Body of pancreas (tissue), 4 donors: ENCODE data around the gene SPDYA. TPM values are rescaled to one million over a fixed set of nuclear protein-coding genes. Genes with fewer than 3 reads are reported as not detected.

Experiments used
- ATAC-seq: fragments of 150-250 bp; one replicate; pipeline ENCODE4 v1.9.1; 2016
- DNase-seq, 4 donors: peaks; one replicate each; pipeline ENCODE4 v3.0.0-alpha.2; 2019
- H3K27ac ChIP-seq, 4 donors: fragments of 200-600 bp; sonication (generic); 1 replicate in 3 of 4; 2 replicates in 1 of 4; pipeline versions ENCODE4 v1.5.1 to v1.6.1; 2016 to 2019; ENCODE audit warnings: mild to moderate bottlenecking in 1 of 4, mixed read lengths in 1 of 4, moderate library complexity in 1 of 4
- H3K27me3 ChIP-seq, 2 donors: fragments of 200-600 bp; sonication (generic); one replicate each; pipeline ENCODE4 v1.6.0; 2016; ENCODE audit warnings: mild to moderate bottlenecking in 1 of 2
- H3K36me3 ChIP-seq, 2 donors: fragments of 200-600 bp; sonication (generic); replicated peaks in 1 of 2; 2 replicates each; pipeline ENCODE4 v1.5.1; 2016; ENCODE audit warnings: low read depth in 2 of 2; ENCODE audit not compliant: insufficient read depth in 1 of 2
- H3K4me1 ChIP-seq: fragments of 200-600 bp; sonication (generic); one replicate; pipeline ENCODE4 v1.6.0; 2016
- H3K4me3 ChIP-seq, 2 donors: fragments of 200-600 bp; sonication (generic); 1 replicate in 1 of 2; 2 replicates in 1 of 2; pipeline ENCODE4 v1.5.1; 2016 to 2019
- H3K9me3 ChIP-seq, 3 donors: fragments of 200-600 bp; sonication (generic); 1 replicate in 2 of 3; 2 replicates in 1 of 3; pipeline ENCODE4 v1.5.1; 2016
- POLR2A ChIP-seq, 3 donors: fragments of 450-650 bp; IDR thresholded peaks; one replicate each; pipeline ENCODE4 v1.6.1; 2016; ENCODE audit warnings: antibody characterized with exemption in 3 of 3, mild to moderate bottlenecking in 2 of 3
- WGBS, 2 donors: methylation state at CpG; one replicate each; pipeline ENCODE4 v1.1.5; 2017; 5-methylcytosine and 5-hydroxymethylcytosine counted together
- intact Hi-C: fragments of 100-400 bp; cut with DNase I; formaldehyde crosslinking; loops from one replicate; pipeline ENCODE4 v1.15.1; 2023
- total RNA-seq, 2 donors: library from RNA; depleted of rRNA; stranded (reverse); fragments of >200 nt; gene quantifications; one replicate each; pipeline ENCODE4 v1.1.0, GENCODE V29; 2016
- TF ChIP-seq, protein P1 (sequence below), 7 experiments: fragments of 450-650 bp in 4 of 7; fragments of 200-600 bp in 3 of 7; sonication (generic) in 3 of 7; IDR thresholded peaks; one replicate each; pipeline ENCODE4 v1.5.1; 2016 to 2019; ENCODE audit warnings: antibody characterized with exemption in 7 of 7

Gene SPDYA
- total RNA-seq, 2 donors from 2014 or later = 0.26 to 1.6 TPM

DNA sequence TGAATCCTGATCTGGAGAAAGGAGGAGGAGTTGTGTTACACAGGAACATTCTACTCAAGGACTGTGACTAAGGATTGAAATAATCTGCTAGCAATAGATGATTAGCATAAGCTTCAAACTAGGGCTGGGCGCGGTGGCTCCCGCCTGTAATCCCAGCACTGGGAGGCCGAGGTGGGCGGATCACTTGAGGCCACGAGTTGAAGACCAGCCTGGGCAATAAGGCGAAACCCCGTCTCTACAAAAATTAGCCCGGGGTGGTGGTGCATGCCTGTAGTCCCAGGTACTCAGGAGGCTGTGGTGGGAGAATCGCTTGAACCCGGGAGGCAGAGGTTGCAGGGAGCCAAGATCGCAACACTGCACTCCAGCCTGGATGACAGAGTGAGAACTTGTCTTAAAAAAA, 58.0 kb downstream of the SPDYA start:
- Histone ChIP-seq H3K27me3 (no peaks in the 10 kb centered on the region), H3K9me3 (no peaks in the 10 kb centered on the region), H3K4me3 (no peak overlapping the region), H3K4me1 (peaks cover 32% of the 10 kb centered on the region), H3K36me3 (no peaks in the 10 kb centered on the region), H3K27ac (no peak overlapping the region)
- 73 to 81% methylated on average over 12 of the region's 12 CpGs for WGBS, 2 donors
- intact Hi-C loops = no loop called here
- ATAC-seq = no peak
- DNase-seq = no peak
- TF ChIP-seq, protein P1, sequence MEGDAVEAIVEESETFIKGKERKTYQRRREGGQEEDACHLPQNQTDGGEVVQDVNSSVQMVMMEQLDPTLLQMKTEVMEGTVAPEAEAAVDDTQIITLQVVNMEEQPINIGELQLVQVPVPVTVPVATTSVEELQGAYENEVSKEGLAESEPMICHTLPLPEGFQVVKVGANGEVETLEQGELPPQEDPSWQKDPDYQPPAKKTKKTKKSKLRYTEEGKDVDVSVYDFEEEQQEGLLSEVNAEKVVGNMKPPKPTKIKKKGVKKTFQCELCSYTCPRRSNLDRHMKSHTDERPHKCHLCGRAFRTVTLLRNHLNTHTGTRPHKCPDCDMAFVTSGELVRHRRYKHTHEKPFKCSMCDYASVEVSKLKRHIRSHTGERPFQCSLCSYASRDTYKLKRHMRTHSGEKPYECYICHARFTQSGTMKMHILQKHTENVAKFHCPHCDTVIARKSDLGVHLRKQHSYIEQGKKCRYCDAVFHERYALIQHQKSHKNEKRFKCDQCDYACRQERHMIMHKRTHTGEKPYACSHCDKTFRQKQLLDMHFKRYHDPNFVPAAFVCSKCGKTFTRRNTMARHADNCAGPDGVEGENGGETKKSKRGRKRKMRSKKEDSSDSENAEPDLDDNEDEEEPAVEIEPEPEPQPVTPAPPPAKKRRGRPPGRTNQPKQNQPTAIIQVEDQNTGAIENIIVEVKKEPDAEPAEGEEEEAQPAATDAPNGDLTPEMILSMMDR (IDR thresholded peaks at IDR 0.05) = no peak
- no peak for TF ChIP-seq POLR2A (IDR thresholded peaks at IDR 0.05)

DNA sequence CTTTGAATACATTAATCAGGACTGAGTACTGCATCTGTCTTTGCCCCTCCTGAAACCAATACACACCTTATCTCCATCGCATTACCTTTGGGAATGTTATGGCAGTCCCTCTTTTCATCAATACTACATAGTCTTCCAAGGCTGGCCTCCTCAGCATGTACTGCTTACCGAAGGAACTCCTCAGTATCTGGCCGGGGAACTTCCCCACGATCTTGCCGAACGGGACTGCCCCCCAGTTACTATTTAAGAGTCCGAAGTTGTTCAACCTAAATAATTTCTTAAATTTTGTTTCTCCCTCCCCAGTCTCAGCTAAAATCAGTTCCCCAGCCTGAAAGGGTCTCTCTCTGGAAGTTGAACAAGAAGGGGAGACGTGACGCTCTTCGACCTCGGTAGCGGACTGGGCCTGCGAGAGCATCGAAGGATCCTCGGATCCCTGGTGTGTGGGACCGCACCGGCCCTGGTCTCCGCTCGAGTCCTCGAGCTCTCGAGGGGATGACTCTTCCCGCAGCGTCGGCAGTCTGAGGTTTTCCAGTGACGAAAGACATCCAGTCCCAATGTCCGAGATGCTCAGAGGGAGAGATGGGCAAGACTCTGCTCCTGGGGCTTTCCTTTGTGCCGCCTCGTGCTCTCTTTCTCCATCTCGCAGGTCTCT, 59.0 kb downstream of the SPDYA start:
- Histone ChIP-seq H3K27ac (peak overlapping the region; percentile 68 to 91 (median 77)), H3K4me3 (peak overlapping the region; percentile 67 to 95), H3K9me3 (no peaks in the 10 kb centered on the region), H3K27me3 (no peaks in the 10 kb centered on the region), H3K4me1 (peaks cover 32% of the 10 kb centered on the region), H3K36me3 (no peaks in the 10 kb centered on the region)
- DNase-seq (peak in 2 of 4 donors; percentile 11 to 13), ATAC-seq (peak; percentile 25)
- intact Hi-C loops = no loop called here
- 0% methylated on average over 25 to 29 of the region's 29 CpGs for WGBS, 2 donors
- no peak for TF ChIP-seq POLR2A (IDR thresholded peaks at IDR 0.05)
- TF ChIP-seq, protein P1 (IDR thresholded peaks at IDR 0.05) = no peak

DNA sequence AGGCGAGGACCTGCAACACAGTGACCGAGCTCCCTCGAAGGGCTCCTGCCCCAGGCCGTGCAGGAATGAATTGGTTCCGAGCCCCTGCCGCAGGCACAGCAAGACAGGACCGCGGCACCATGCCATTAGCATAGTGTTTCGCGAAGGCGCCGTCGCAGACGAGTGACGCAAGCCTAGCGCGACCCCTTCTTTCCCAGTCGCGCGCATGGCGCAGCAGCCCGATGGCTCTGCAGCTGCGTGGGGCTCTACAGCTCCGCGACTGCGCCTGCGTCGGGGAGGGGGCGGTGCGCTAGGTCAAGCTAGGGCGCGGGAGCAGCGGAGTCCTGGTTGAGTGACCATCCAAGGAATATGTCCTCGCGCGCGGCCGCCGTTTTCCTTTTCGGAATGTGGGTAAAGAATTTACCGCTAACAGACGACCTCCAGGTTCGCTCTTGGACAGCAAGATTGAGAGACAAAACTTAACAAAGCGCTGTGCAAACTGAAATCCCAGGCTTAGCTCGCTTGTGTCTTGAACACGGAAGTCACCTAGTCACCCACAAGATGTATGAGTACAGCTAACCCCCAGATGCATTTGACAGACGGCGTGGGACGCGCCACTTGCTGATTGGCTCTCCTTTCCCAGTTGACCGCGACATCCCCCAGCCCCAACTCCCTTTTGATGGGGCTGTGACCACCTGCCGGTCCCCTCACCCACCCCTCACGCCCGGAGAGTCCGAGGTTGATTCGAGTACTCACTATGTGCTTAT, 59.7 kb downstream of the SPDYA start, which contains the start of gene TRMT61B:
TSS of gene TRMT61B (minus strand) at position 164 of the 746 bp plus-strand sequence. CDS start at position 132, 32 bp downstream.
- 0% methylated on average over 27 to 57 of the region's 57 CpGs for WGBS, 2 donors
- peak; percentile 100 for ATAC-seq
- peak within 1 kb of the TSS; percentile 68 to 91 (median 77) for H3K27ac ChIP-seq
- H3K36me3 ChIP-seq = no peaks in the 10 kb centered on the region
- TF ChIP-seq POLR2A (IDR thresholded peaks at IDR 0.05) = peak; percentile 61 to 89 (median 82)
- TF ChIP-seq, protein P1 (IDR thresholded peaks at IDR 0.05) = peak in 1 of 7 experiments; percentile 40
- peak within 1 kb of the TSS; percentile 67 to 95 for H3K4me3 ChIP-seq
- peaks cover 32% of the 10 kb centered on the region for H3K4me1 ChIP-seq
- peak; percentile 96 to 98 (median 96) for DNase-seq
- H3K27me3 ChIP-seq = no peaks in the 10 kb centered on the region
- intact Hi-C loops = no loop called here
- H3K9me3 ChIP-seq = no peaks in the 10 kb centered on the region

DNA sequence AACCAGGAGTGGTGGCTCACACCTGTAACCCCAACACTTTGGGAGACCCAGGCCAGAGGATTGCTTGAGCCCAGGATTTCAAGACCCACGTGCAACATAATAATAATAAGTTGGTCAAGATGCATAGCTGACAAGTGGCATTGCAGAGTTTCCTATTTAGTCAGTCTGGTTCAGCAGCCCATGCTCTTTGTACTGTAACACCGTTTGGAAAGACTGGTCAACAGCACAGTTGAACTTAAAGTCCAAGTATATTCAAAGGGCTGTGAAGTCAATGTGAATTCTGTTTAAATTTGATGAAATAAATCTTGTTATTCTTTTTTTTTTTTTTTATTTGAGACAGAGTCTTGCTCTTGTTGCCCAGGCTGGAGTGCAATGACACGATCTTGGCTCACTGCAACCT, 61.0 kb downstream of the SPDYA start:
- no peak for TF ChIP-seq POLR2A (IDR thresholded peaks at IDR 0.05)
- TF ChIP-seq, protein P1 (IDR thresholded peaks at IDR 0.05) = no peak
- Histone ChIP-seq H3K27ac (no peak overlapping the region), H3K4me3 (no peak overlapping the region), H3K36me3 (no peaks in the 10 kb centered on the region), H3K9me3 (no peaks in the 10 kb centered on the region), H3K27me3 (no peaks in the 10 kb centered on the region), H3K4me1 (peaks cover 32% of the 10 kb centered on the region)
- intact Hi-C loops = no loop called here
- DNase-seq (no peak), ATAC-seq (no peak)
- 76 to 80% methylated on average over 3 of the region's 3 CpGs for WGBS, 2 donors
